Measurements from ENCODE around the gene S100A6. TPM values are rescaled to one million over a fixed set of nuclear protein-coding genes. Genes with fewer than 3 reads are reported as not detected.

S100A6 gene
- total and polyA plus RNA-seq, 4 donors = 5.7 to 124 (median 28.7) TPM

DNA sequence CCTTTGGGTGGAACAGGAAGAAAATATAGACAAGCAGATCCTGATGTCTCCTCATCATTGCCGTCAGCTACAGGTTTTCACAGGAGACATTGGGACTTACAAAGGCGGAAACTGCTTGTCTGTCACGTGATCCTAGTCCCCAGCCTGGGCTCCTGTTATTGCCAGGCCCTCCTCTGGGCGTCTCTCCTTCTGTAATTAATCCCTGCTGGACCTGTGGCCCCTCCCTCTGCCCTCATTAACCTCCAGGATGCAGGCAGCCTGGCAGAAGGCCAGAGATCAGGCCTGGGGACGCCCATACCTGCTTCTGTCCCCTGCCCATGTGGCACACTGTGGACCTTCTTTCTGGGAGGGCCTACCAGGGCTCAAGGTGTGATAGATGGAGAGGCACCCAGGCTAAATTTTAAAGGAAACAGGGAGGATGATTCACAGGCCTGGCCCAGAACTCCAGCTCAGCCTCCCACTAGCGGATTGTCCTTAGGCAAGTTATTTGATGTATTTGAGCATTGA is 2.6 kb upstream of the S100A6 start:
- no peak overlapping the region for H3K4me3 ChIP-seq (ENCODE audit: low read depth in 1 of 3, low read length in 3 of 3)
- WGBS = 82% methylated on average over 6 of the region's 6 CpGs
- TF ChIP-seq, protein P1, sequence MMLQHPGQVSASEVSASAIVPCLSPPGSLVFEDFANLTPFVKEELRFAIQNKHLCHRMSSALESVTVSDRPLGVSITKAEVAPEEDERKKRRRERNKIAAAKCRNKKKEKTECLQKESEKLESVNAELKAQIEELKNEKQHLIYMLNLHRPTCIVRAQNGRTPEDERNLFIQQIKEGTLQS (IDR thresholded peaks at IDR 0.05) = no peak
- TF ChIP-seq FOXA1 (IDR thresholded peaks at IDR 0.05) (no peak), FOXA2 (IDR thresholded peaks at IDR 0.05) (no peak), SP1 (IDR thresholded peaks at IDR 0.05) (no peak), RXRA (IDR thresholded peaks at IDR 0.05) (no peak), MAX (IDR thresholded peaks at IDR 0.05) (no peak), YY1 (IDR thresholded peaks at IDR 0.05) (no peak), RAD21 (IDR thresholded peaks at IDR 0.05) (no peak), HNF4A (conservative IDR thresholded peaks at IDR 0.05) (no peak), GABPA (IDR thresholded peaks at IDR 0.05 in 1 of 2, conservative IDR thresholded peaks at IDR 0.05 in 1 of 2) (no peak), JUND (IDR thresholded peaks at IDR 0.05) (no peak)
- TF ChIP-seq, protein P2, sequence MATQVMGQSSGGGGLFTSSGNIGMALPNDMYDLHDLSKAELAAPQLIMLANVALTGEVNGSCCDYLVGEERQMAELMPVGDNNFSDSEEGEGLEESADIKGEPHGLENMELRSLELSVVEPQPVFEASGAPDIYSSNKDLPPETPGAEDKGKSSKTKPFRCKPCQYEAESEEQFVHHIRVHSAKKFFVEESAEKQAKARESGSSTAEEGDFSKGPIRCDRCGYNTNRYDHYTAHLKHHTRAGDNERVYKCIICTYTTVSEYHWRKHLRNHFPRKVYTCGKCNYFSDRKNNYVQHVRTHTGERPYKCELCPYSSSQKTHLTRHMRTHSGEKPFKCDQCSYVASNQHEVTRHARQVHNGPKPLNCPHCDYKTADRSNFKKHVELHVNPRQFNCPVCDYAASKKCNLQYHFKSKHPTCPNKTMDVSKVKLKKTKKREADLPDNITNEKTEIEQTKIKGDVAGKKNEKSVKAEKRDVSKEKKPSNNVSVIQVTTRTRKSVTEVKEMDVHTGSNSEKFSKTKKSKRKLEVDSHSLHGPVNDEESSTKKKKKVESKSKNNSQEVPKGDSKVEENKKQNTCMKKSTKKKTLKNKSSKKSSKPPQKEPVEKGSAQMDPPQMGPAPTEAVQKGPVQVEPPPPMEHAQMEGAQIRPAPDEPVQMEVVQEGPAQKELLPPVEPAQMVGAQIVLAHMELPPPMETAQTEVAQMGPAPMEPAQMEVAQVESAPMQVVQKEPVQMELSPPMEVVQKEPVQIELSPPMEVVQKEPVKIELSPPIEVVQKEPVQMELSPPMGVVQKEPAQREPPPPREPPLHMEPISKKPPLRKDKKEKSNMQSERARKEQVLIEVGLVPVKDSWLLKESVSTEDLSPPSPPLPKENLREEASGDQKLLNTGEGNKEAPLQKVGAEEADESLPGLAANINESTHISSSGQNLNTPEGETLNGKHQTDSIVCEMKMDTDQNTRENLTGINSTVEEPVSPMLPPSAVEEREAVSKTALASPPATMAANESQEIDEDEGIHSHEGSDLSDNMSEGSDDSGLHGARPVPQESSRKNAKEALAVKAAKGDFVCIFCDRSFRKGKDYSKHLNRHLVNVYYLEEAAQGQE (IDR thresholded peaks at IDR 0.05) = no peak
- TF ChIP-seq, protein P3, sequence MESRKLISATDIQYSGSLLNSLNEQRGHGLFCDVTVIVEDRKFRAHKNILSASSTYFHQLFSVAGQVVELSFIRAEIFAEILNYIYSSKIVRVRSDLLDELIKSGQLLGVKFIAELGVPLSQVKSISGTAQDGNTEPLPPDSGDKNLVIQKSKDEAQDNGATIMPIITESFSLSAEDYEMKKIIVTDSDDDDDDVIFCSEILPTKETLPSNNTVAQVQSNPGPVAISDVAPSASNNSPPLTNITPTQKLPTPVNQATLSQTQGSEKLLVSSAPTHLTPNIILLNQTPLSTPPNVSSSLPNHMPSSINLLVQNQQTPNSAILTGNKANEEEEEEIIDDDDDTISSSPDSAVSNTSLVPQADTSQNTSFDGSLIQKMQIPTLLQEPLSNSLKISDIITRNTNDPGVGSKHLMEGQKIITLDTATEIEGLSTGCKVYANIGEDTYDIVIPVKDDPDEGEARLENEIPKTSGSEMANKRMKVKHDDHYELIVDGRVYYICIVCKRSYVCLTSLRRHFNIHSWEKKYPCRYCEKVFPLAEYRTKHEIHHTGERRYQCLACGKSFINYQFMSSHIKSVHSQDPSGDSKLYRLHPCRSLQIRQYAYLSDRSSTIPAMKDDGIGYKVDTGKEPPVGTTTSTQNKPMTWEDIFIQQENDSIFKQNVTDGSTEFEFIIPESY (IDR thresholded peaks at IDR 0.05) = no peak
- no peaks in the 10 kb centered on the region for H3K27me3 ChIP-seq (ENCODE audit: control insufficient read depth in 4 of 4, insufficient read depth in 4 of 4, low read length in 3 of 4)
- no peak for DNase-seq (ENCODE audit: low spot score)
- H3K9me3 ChIP-seq (ENCODE audit: control insufficient read depth in 4 of 4, low read length in 3 of 4) = no peaks in the 10 kb centered on the region
- H3K4me1 ChIP-seq (ENCODE audit: control insufficient read depth in 4 of 4, insufficient read depth in 4 of 4, low read length in 3 of 4) = peaks cover 0 to 4% (median 2%) of the 10 kb centered on the region in 4 donors
- no peak overlapping the region for H3K9ac ChIP-seq (ENCODE audit: low read depth in 1 of 2, low read length in 2 of 2)
- no peak overlapping the region for H3K27ac ChIP-seq (ENCODE audit: low read depth in 1 of 2, low read length in 2 of 2)
- H3K36me3 ChIP-seq (ENCODE audit: control insufficient read depth in 4 of 4, insufficient read depth in 3 of 4, low read depth in 1 of 4, low read length in 3 of 4) = no peaks in the 10 kb centered on the region

- Histone ChIP-seq H3K27me3 (ENCODE audit: control insufficient read depth in 4 of 4, insufficient read depth in 4 of 4, low read length in 3 of 4) (peaks cover 0 to 2% (median 0%) of the 10 kb centered on the region in 4 donors), H3K4me3 (ENCODE audit: low read depth in 1 of 3, low read length in 3 of 3) (no peak overlapping the region), H3K9ac (ENCODE audit: low read depth in 1 of 2, low read length in 2 of 2) (no peak overlapping the region), H3K36me3 (ENCODE audit: control insufficient read depth in 4 of 4, insufficient read depth in 3 of 4, low read depth in 1 of 4, low read length in 3 of 4) (no peaks in the 10 kb centered on the region), H3K4me1 (ENCODE audit: control insufficient read depth in 4 of 4, insufficient read depth in 4 of 4, low read length in 3 of 4) (peaks cover 0 to 4% (median 2%) of the 10 kb centered on the region in 4 donors), H3K9me3 (ENCODE audit: control insufficient read depth in 4 of 4, low read length in 3 of 4) (no peaks in the 10 kb centered on the region), H3K27ac (ENCODE audit: low read depth in 1 of 2, low read length in 2 of 2) (no peak overlapping the region)
- no peak for DNase-seq (ENCODE audit: low spot score)
- TF ChIP-seq NR2F2 (IDR thresholded peaks at IDR 0.05) = no peak
- TF ChIP-seq EGR1 (IDR thresholded peaks at IDR 0.05; ENCODE audit: low read depth in 2 of 2) = no peak
- TF ChIP-seq RAD21 (IDR thresholded peaks at IDR 0.05) = no peak
- no peak for TF ChIP-seq FOXA1 (IDR thresholded peaks at IDR 0.05)
- TF ChIP-seq SP1 (IDR thresholded peaks at IDR 0.05) = no peak
- TF ChIP-seq HNF4G (IDR thresholded peaks at IDR 0.05) = no peak
- TF ChIP-seq, protein P3 (IDR thresholded peaks at IDR 0.05) = no peak
- TF ChIP-seq JUND (IDR thresholded peaks at IDR 0.05) = no peak
- TF ChIP-seq FOXA2 (IDR thresholded peaks at IDR 0.05) = no peak
- TF ChIP-seq YY1 (IDR thresholded peaks at IDR 0.05) = no peak
- TF ChIP-seq TAF1 (conservative IDR thresholded peaks at IDR 0.05) = no peak
- no peak for TF ChIP-seq RXRA (IDR thresholded peaks at IDR 0.05)
- TF ChIP-seq, protein P1 (IDR thresholded peaks at IDR 0.05) = no peak
- TF ChIP-seq HNF4A (conservative IDR thresholded peaks at IDR 0.05) = no peak
- TF ChIP-seq GABPA (IDR thresholded peaks at IDR 0.05 in 1 of 2, conservative IDR thresholded peaks at IDR 0.05 in 1 of 2) = no peak
- WGBS = 96% methylated on average over 6 of the region's 6 CpGs
These were observed 1.6 kb upstream of the S100A6 start for GRCh38 chr1:153537376-153537730.

Measured in liver (tissue), 9 donors.